Epithelial cell of esophagus (primary cell): ENCODE results near the gene MAGEA2.
"Not testable (repeated sequence)": the region's sequence is repeated elsewhere in the genome, so short reads cannot be mapped to it uniquely, and the experiment has no call there.

Experiments
- DNase-seq: peaks from one replicate; pipeline ENCODE4 v3.0.0; 2010; ENCODE audit warnings: low read depth
- H3K4me3 ChIP-seq: 2 replicates; pipeline ENCODE4 v1.5.1; 2011; ENCODE audit warnings: mild to moderate bottlenecking, low read length, control low read depth
- TF ChIP-seq, protein P1 (sequence below): IDR thresholded peaks from 2 replicates; pipeline ENCODE4 v1.5.1; 2011; ENCODE audit warnings: low read depth, mild to moderate bottlenecking, low read length, control low read depth, inconsistent platforms; ENCODE audit not compliant: insufficient read depth; ENCODE audit errors: missing control alignments

The MAGEA2 gene

DNA sequence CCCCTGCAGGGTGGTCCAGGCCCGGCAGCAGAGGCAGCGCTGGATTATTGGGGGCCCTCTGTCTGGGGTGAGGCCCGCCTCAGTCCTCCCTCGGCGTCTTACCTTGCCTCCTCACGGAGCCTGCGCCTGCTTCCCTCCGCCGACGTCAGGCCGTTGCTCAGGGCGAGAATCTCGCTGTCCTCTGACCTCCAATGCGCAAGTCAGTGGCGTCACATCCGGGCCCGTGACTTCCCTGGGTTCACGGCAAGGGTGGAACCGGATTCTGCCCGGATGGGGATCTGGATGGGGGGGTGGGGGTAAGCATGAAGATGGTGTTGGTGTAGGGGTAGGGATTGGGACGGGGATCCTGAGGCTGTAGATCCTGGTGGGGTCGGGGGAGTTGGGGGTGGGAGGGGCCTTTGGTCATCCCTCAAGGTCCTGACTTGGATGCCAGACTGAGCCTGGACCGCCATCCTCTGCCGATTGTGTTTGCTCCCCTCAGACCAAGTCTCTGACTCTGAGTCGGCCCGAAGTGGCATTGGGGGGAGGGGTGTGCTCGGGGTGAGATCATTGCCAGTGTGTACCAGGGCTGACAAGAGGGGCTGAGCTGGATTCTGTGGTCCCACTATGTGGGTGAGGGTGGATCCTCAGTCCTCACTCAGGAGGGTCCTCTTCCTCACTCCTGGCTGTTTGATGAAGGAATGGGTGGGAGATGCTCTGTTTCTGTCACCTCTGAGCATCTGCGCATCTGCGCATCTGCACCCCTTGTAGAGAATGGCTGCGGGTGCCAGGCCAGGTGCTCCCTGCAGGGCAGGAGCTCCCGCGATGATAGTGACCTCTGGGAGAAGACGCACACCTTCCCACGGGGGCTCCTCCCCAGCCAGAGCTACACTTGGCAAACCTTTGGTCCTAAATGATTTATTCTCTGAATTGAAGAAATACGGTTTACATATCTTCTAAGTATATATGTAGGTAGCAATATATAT lies at the start of gene MAGEA2:
Gene MAGEA2, minus strand, starts transcription at position 157 of the 965 bp plus-strand sequence. CDS start 2,479 bp downstream, outside the sequence.
- H3K4me3 ChIP-seq, DNase-seq: not testable (repeated sequence)

GRCh38 chrX:152798945-152799344 lies 45.3 kb upstream of the MAGEA2 start:
- no peak overlapping the region for H3K4me3 ChIP-seq
- DNase-seq, result no peak
- TF ChIP-seq, protein P1, sequence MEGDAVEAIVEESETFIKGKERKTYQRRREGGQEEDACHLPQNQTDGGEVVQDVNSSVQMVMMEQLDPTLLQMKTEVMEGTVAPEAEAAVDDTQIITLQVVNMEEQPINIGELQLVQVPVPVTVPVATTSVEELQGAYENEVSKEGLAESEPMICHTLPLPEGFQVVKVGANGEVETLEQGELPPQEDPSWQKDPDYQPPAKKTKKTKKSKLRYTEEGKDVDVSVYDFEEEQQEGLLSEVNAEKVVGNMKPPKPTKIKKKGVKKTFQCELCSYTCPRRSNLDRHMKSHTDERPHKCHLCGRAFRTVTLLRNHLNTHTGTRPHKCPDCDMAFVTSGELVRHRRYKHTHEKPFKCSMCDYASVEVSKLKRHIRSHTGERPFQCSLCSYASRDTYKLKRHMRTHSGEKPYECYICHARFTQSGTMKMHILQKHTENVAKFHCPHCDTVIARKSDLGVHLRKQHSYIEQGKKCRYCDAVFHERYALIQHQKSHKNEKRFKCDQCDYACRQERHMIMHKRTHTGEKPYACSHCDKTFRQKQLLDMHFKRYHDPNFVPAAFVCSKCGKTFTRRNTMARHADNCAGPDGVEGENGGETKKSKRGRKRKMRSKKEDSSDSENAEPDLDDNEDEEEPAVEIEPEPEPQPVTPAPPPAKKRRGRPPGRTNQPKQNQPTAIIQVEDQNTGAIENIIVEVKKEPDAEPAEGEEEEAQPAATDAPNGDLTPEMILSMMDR, result no peak

DNA sequence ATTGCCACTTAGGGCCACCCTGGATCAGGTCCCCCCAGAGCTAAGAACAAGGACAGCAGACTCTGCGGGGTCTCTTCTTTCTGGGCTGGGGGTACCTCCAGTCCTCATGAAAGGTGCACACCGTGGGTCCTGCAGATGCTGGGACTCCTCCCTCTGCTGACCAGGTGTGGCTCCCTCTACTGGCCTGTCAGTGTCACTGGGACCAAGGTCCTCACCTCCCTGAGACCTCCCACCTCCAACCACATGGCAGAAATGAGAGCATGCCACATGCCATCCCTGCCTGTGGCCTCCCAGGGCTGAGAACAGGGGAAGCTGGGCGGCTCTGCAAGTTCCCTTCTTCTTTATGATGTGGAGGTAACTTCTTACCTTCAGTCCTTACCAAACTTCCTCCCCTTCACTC lies 33.4 kb upstream of the MAGEA2 start:
- not testable (repeated sequence) for DNase-seq, H3K4me3 ChIP-seq

DNA sequence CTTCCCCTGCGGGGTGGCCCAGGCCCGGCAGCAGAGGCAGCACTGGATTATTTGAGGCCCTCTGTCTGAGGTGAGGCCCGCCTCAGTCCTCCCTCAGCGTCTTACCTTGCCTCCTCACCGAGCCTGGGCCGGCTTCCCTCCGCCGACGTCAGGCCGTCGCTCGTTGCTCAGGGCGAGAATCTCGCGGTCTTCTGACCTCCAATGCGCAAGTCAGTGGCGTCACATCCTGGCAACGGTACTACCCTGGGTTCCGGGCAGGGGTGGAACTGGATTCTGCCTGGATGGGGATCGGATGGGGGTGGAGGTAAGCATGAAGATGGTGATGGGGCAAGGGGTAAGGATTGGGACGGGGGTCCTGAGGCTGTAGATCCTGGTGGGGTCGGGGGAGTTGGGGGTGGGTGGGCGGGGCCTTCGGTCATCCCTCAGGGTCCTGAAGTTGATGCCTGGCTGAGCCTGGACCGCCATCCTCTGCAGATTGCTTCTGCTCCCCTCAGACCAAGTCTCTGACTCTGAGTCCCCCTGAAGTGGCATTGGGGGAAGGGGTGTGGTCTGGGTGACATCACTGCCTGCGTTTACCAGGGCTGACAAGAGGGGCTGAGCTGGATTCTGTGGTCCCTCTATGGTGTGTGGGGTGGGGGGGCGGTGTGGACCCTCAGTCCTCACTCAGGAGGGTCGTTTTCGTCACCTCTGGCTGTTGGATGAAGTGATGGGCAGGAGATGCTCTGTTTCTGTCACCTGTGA lies 16.1 kb upstream of the MAGEA2 start, which contains the start of gene MAGEA6:
Gene MAGEA6, minus strand, starts transcription at position 141 of the 741 bp plus-strand sequence. CDS start 2,039 bp downstream, outside the sequence.
- not testable (repeated sequence) for H3K4me3 ChIP-seq, DNase-seq

GRCh38 chrX:152766562-152766961 lies 12.9 kb upstream of the MAGEA2 start:
- not testable (repeated sequence) for DNase-seq

GRCh38 chrX:152761582-152761981 lies 7.9 kb upstream of the MAGEA2 start:
- H3K4me3 ChIP-seq, DNase-seq: not testable (repeated sequence)

More at GRCh38 chrX:152766562-152766961, 12.9 kb upstream of the MAGEA2 start:
- not testable (repeated sequence) for H3K4me3 ChIP-seq

DNA sequence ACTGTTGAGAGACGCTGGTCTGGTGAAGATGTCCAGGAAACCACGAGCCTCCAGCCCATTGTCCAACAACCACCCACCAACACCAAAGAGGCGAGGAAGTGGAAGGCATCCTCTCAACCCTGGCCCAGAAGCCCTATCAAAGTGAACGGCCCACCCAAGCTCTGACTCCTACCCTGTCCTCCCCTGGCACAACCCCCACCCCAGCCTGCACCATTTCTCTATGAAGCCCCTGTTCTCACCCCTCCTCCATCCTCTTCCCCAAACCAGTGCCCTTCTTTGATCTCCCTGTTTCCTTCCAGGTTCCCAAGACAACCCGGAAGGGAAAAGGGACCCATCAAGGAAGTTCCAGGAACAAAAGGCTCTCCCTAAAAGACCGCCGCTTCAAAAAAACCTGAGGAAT lies 5.9 kb upstream of the MAGEA2 start:
- not testable (repeated sequence) for DNase-seq, H3K4me3 ChIP-seq

GRCh38 chrX:152758918-152759317 lies 5.3 kb upstream of the MAGEA2 start, which contains the start of gene CSAG3:
CSAG3 (plus strand) TSS chrX:152759218.
- not testable (repeated sequence) for H3K4me3 ChIP-seq, DNase-seq

DNA sequence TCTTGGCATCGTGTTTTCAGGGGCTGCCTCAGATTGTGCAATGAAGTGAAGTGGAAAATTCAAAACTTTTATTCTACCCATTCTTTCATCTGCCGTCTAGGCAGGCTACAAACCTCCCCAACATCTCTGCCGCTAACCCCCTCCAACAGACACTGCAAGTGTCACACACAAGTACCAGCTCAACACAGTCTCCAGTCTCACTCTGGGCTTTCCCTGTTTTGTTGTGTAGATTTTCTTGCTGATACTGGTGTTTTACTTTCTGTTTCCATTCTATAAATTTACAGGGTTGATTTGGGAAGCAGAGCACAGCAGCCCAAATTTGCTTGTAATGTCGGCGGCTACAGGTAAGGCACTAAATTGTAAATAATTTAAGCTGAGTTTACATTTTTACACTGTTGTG lies 1.2 kb upstream of the MAGEA2 start:
- H3K4me3 ChIP-seq, DNase-seq: not testable (repeated sequence)

- no peak overlapping the region for H3K4me3 ChIP-seq
- DNase-seq, result no peak
- TF ChIP-seq, protein P1, result no peak
Observed at GRCh38 chrX:152738560-152738959, 15.1 kb downstream of the MAGEA2 start.

DNA sequence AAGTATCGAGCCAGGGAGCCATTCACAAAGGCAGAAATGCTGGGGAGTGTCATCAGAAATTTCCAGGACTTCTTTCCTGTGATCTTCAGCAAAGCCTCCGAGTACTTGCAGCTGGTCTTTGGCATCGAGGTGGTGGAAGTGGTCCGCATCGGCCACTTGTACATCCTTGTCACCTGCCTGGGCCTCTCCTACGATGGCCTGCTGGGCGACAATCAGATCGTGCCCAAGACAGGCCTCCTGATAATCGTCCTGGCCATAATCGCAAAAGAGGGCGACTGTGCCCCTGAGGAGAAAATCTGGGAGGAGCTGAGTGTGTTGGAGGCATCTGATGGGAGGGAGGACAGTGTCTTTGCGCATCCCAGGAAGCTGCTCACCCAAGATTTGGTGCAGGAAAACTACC lies 17.1 kb downstream of the MAGEA2 start:
- not testable (repeated sequence) for H3K4me3 ChIP-seq, DNase-seq
